Stimulated activated CD4-positive, alpha-beta T cell treated with anti-CD3 and anti-CD28 coated beads, Interleukin-4, amount 100 ng/mL, for 48 hours (primary cell): ENCODE results near the gene SAE1.
A peak's percentile ranks its signal among the peaks of the same experiment; 100 is the strongest.

Experiments
- DNase-seq, 2 donors: peaks; one replicate each; pipeline ENCODE4 v3.0.0-alpha.2; 2020; ENCODE audit warnings: low read depth in 2 of 2

The SAE1 gene

GRCh38 chr19:47106821-47107201, 23.8 kb upstream of the SAE1 start:
- DNase-seq = no peak

- DNase-seq = no peak
Observed at GRCh38 chr19:47107202-47107952, 23.3 kb upstream of the SAE1 start.

DNA sequence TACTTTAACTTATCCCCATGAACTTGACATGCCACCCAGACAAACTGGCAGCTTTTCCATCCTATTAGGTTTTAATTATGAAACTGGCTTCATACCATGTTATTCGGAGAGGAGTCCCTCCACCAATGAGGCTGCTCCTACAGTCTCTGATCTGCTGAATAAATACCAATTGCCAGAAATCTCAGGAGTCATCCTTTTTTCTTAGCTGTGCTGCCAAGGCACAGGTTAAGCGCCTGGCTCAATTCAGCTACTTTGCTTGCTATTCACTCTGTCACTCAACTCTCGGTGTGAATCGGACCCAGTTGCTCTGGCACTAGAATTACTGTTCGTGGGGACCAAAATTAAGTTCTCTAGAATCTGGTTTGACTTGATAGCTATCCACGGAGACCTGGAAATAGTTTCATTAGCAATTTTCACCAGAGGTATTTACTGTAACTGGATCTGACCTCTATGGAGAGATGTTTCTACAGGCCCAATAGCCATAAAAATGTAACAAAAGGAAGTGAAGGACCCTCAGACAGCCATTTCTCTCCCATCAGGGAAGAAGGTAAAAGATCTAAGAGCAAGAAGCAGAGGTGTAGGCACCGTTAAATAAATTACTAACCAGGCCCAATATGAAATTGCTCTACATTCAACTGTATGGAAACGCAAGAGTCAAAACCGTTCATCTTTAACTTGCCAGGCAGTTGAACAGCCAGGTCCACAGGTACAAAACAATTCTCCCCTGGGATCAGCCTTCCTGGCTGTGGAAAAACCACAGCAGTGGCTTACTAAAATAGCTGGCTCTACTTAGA, 22.5 kb upstream of the SAE1 start:
- DNase-seq = no peak

DNA sequence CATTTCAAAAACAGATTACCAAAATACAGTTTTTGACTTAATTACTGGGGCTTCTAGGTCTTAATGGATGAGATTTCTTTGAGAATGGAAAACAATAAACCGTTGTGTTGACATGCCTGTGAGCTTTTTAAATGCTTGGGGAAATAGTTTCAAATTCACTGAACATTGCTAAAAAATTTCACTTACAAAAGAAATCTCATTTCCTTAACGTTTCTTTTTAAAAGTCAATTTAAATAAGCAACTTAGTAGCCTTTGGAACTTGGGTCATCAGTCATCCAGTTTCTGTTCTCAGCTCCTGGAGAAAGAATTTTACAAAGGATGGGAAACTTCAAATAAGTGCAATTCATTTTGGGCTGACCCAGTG, 21.5 kb upstream of the SAE1 start:
- no peak for DNase-seq

- peak; percentile 48 to 56 for DNase-seq
Observed at GRCh38 chr19:47109541-47110375, 20.9 kb upstream of the SAE1 start.

DNA sequence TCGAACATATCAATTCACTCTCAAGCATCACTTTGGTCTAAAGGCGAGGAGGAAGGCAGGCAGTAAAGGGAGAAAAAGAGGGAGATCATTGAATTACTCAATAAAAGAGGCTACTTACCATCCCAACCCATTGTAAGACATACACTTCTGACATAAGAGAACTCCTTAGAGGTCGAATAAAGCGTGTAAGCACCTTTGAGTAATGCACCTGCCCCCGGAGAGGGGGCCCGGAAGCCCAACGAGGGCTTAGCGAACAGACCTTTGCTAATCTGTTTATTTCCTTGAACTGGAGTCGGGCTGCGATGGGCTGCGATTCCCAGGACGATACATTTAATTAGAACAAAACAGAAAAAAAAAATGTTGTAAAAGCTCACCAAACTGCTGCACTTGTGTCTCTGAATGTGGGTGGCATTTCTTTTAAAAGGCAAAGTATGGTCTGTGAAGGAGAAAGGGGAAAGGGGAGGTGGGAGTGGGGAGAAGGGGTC, 20.1 kb upstream of the SAE1 start:
- peak in 1 of 2 donors; percentile 20 for DNase-seq

- peak in 1 of 2 donors; percentile 35 for DNase-seq
Observed at GRCh38 chr19:47111006-47111621, 19.5 kb upstream of the SAE1 start.

DNA sequence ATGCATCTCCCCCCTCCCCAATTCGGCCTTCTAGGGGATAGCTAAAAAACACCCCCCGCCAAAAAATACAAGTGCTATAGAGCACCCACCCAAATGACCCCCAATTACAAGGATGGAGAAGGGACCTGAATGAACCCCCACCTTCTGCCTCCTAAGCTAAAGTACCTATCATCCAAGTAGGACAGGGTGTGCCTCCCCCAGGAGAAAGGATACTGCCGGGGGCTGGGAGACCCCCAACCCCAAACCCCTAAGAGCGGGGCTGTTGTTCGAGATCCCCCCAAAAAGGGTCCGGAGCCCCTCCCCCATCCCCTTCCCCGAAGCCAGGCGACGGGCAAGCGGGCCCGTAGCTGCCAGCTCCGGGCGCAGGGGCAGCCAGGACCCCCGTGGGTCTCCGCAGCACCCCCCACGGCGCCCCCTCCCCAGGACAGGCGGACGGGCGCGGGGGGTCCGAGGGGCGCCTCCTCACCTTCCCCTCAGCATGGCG, 18.9 kb upstream of the SAE1 start:
- peak in 1 of 2 donors; percentile 33 for DNase-seq

GRCh38 chr19:47112166-47112996, 18.3 kb upstream of the SAE1 start:
- DNase-seq = peak; percentile 76 to 84

DNA sequence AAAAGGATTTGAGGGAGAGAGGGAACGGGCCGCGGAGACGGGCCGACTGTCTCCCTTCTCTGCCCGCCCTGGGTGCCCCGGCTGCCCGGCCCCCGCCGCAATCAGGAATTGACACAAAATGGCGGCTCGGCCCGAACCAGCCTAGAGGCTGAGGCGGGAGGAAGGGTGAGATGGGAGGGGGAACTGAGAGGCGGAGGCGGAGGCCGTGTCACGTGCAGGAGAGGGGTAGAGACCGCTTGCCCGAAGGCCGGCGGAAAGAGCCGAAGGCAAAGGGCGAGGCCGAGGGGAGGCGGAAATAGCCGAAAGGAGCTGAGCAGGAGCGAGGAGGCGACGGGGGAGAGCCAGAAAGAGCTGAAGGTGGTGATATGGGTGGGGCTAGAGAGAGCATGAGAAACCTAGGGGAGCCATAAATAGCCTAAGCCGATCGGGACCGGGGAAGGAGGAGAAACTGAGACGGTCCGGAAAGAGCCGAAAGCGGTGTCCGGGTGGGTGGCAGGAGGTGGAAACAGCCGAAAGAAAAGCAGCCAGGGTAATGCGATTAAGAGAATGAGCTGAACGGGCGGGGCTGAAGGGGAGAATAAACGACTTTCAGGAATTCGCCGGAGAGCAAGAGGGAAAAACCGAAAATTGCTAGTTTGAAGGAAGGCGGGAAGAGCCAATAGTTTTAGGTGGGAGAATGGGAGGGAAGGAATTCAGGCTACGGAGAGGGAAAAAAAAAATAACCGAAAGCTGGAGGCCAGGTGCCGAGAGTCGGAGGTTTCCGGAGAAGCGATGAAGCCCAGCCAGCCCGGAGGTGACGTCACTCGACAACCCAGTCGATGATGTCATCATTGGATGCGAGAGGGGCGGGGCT, 17.4 kb upstream of the SAE1 start, which contains the start of gene ZC3H4:
ZC3H4 (minus strand) TSS at position 780 of the 853 bp plus-strand sequence. CDS start 1,192 bp downstream, outside the sequence.
- DNase-seq = peak; percentile 97 to 99

GRCh38 chr19:47113850-47114651, 16.6 kb upstream of the SAE1 start:
- no peak for DNase-seq

DNA sequence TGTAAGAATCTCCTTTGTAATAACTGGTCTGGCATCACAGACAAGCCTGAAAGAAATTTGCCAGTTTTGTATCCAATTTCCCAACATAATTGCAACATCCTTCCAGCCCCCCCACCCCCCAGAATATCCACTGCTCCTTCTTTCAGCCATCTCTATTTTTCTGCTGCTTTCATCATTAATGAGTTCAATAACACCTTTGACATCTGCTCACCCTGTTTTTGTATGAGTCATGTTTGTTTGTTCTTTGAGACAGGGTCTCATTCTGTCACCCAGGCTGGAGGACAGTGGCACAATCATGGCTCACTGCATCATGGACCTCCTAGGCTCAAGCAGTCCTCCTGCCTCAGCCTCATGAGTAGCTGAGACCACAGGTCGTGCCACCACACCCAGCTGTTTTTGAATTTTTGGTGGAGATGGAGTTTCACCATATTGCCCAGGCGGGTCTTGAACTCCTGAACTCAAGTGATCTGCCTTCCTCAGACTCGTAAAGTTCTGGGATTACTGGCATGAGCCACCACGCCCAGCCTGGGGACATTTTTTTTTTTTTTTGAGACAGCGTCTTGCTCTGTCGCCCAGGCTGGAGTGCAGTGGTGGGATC, 10.1 kb upstream of the SAE1 start:
- DNase-seq = no peak

- no peak for DNase-seq
Observed at GRCh38 chr19:47122359-47123335, 8.0 kb upstream of the SAE1 start.

- DNase-seq = no peak
Observed at GRCh38 chr19:47123406-47123805, 7.2 kb upstream of the SAE1 start.

DNA sequence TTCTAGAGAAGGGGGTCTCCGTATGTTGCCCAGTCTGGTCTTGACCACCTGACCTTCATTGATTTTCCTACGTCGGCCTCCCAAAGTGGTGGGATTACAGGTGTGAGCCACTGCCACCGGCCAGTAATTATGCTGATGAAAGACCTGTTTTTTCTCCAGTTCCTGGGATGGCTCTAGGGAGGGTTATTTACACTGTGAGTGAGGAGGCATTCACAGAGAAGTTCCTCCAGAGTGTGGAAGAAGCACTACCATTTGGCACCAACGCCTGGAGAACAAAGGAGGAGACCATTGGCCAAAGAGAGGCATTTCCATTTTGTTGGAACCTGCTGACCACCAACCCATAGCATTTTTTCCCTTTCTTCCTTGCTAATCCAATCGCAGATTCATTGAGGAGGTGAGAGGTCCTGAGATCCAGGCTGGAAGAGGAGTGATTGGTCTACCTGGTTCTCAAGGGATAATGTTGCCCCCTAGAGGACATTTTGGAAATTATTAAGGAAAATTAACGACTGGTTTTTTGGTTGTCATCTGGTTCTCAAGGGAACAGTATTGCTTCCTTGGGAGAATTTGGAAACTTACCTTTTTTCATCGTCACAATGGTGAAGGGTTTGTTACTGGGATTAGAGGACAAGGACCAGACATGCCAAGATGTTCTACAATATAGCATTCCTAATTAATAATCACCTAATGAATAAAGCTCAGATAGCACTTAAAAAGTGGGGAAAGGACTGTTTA, 5.5 kb upstream of the SAE1 start:
- no peak for DNase-seq

- DNase-seq = no peak
Observed at GRCh38 chr19:47125669-47125938, 5.0 kb upstream of the SAE1 start.

- no peak for DNase-seq
Observed at GRCh38 chr19:47129579-47129978, 1.1 kb upstream of the SAE1 start.
